ENCODE measurements around the gene EEF2. TPM values are rescaled to one million over a fixed set of nuclear protein-coding genes. Genes with fewer than 3 reads are reported as not detected.
"Not testable (repeated sequence)": the region's sequence is repeated elsewhere in the genome, so short reads cannot be mapped to it uniquely, and the experiment has no call there.

The EEF2 gene
- total RNA-seq, 1 experiment from 2014 or later = 1,124 TPM

DNA sequence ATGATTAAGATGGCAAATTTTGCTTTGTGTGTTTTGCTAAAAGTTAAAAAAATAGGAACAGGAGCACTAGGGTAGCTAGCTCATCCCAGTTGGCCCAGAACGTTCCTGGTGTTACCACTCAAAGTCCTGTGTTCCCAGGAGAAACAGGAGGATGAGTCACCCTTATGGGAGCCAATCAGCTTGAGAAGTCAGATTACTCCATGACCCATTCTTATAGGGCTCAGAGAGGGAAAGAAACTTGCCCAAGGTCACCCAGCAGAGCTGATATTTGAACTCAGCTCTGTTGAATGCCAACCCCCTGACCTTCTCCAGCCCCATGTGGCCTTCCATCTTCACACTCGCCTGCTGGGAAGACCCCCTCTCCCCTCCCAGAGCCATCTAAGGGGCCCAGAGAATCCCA, 39.4 kb downstream of the EEF2 start:
- no peak overlapping the region for H3K27ac ChIP-seq (ENCODE audit: low read length)
- no peak overlapping the region for H3K9ac ChIP-seq (ENCODE audit: low read length)
- no peaks in the 10 kb centered on the region for H3K4me1 ChIP-seq (ENCODE audit: insufficient read depth, low read length)
- intact Hi-C loops (cut with micrococcal nuclease) = no loop called here
- H2AFZ ChIP-seq (ENCODE audit: low read length) = no peak overlapping the region
- TF ChIP-seq EZH2 (IDR thresholded peaks at IDR 0.05; ENCODE audit: low read length, unreplicated experiment) = no peak
- TF ChIP-seq, protein P1, sequence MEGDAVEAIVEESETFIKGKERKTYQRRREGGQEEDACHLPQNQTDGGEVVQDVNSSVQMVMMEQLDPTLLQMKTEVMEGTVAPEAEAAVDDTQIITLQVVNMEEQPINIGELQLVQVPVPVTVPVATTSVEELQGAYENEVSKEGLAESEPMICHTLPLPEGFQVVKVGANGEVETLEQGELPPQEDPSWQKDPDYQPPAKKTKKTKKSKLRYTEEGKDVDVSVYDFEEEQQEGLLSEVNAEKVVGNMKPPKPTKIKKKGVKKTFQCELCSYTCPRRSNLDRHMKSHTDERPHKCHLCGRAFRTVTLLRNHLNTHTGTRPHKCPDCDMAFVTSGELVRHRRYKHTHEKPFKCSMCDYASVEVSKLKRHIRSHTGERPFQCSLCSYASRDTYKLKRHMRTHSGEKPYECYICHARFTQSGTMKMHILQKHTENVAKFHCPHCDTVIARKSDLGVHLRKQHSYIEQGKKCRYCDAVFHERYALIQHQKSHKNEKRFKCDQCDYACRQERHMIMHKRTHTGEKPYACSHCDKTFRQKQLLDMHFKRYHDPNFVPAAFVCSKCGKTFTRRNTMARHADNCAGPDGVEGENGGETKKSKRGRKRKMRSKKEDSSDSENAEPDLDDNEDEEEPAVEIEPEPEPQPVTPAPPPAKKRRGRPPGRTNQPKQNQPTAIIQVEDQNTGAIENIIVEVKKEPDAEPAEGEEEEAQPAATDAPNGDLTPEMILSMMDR (conservative IDR thresholded peaks at IDR 0.05; ENCODE audit: low read depth, low read length) = no peak
- no peak for TF ChIP-seq EZH2phosphoT487 (IDR thresholded peaks at IDR 0.05; ENCODE audit: borderline replicate concordance, low read length)
- no peaks in the 10 kb centered on the region for H3F3A ChIP-seq (ENCODE audit: low read length, unreplicated experiment)
- ChIA-PET POLR2A (ENCODE audit: unreplicated experiment) (no interaction called here), CTCF (no interaction called here)
- ATAC-seq (no peak), DNase-seq (no peak)
- H3K9me3 ChIP-seq (ENCODE audit: low read length) = no peaks in the 10 kb centered on the region
- H4K20me1 ChIP-seq (ENCODE audit: low read length) = no peaks in the 10 kb centered on the region
- H3K9me2 ChIP-seq (replicated peaks; ENCODE audit: low read length) = no peaks in the 10 kb centered on the region
- no peak overlapping the region for H3K4me3 ChIP-seq (ENCODE audit: low read length)
- no peaks in the 10 kb centered on the region for H3K36me3 ChIP-seq (ENCODE audit: low read depth, low read length)
- no peaks in the 10 kb centered on the region for H3K79me2 ChIP-seq (ENCODE audit: low read length)
- no peaks in the 10 kb centered on the region for H3K27me3 ChIP-seq (ENCODE audit: low read length)
- H3K4me2 ChIP-seq (ENCODE audit: low read length) = no peak overlapping the region
- BruUV-seq (replicated peaks) = no TSS peak

GRCh38 chr19:3944018-3944721, 41.1 kb downstream of the EEF2 start:
- POLR2A ChIA-PET (ENCODE audit: unreplicated experiment) = no interaction called here
- no peaks in the 10 kb centered on the region for H4K20me1 ChIP-seq (ENCODE audit: low read length)
- ATAC-seq (no peak), DNase-seq (no peak)
- CTCF ChIA-PET = no interaction called here
- TF ChIP-seq EZH2phosphoT487 (IDR thresholded peaks at IDR 0.05; ENCODE audit: borderline replicate concordance, low read length) (no peak), EZH2 (IDR thresholded peaks at IDR 0.05; ENCODE audit: low read length, unreplicated experiment) (no peak)
- TF ChIP-seq, protein P1 (conservative IDR thresholded peaks at IDR 0.05; ENCODE audit: low read depth, low read length) = no peak
- no peaks in the 10 kb centered on the region for H3K4me1 ChIP-seq (ENCODE audit: insufficient read depth, low read length)
- no peak overlapping the region for H3K9ac ChIP-seq (ENCODE audit: low read length)
- no TSS peak for BruUV-seq (replicated peaks)
- no peak overlapping the region for H3K27ac ChIP-seq (ENCODE audit: low read length)
- H3K9me2 ChIP-seq (replicated peaks; ENCODE audit: low read length) = no peaks in the 10 kb centered on the region
- H3K4me2 ChIP-seq (ENCODE audit: low read length) = no peak overlapping the region
- no peaks in the 10 kb centered on the region for H3K27me3 ChIP-seq (ENCODE audit: low read length)
- intact Hi-C loops (cut with micrococcal nuclease) = no loop called here
- H3K36me3 ChIP-seq (ENCODE audit: low read depth, low read length) = no peaks in the 10 kb centered on the region
- no peak overlapping the region for H2AFZ ChIP-seq (ENCODE audit: low read length)
- no peaks in the 10 kb centered on the region for H3F3A ChIP-seq (ENCODE audit: low read length, unreplicated experiment)
- H3K4me3 ChIP-seq (ENCODE audit: low read length) = no peak overlapping the region
- no peaks in the 10 kb centered on the region for H3K79me2 ChIP-seq (ENCODE audit: low read length)
- H3K9me3 ChIP-seq (ENCODE audit: low read length) = no peaks in the 10 kb centered on the region

DNA sequence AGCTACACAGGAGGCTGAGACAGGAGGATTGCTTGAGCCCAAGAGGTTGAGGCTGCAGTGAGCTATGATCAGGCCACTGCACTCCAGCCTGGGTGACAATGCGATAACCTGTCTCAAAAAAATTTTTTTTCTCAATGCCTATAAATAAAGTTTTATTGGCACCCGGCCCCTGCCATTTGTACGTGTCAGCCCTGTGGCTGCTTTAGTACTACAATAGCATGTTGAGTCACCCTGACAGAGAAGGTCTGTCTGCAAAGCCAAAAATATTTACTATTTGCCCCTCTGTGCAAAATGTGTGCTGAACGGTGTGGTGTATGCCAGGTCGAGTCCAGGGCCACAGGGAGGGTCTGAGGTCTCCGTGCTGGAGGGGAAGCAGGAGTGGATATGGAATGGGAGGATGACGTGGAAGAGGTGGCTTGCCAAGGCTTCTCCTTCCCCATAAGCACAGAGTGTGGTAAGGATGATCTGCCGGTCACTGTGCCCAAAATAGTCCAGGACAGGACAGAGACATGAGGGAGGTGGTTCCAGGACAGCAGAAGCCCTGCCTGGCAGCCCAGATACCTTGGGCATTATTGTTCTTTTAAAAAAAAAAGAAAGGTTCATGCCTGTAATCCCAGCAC, 42.4 kb downstream of the EEF2 start:
- no TSS peak for BruUV-seq (replicated peaks)
- ChIA-PET POLR2A (ENCODE audit: unreplicated experiment) (no interaction called here), CTCF (interaction anchor here (0.6 kb wide), 1 partner anchor 406 kb away, joined by 5 read pairs; no protein-coding TSS in a partner anchor)
- Histone ChIP-seq H4K20me1 (ENCODE audit: low read length) (no peaks in the 10 kb centered on the region), H3K27ac (ENCODE audit: low read length) (no peak overlapping the region), H3K4me1 (ENCODE audit: insufficient read depth, low read length) (no peaks in the 10 kb centered on the region), H3K27me3 (ENCODE audit: low read length) (no peaks in the 10 kb centered on the region), H3F3A (ENCODE audit: low read length, unreplicated experiment) (no peaks in the 10 kb centered on the region), H3K9me2 (replicated peaks; ENCODE audit: low read length) (no peaks in the 10 kb centered on the region), H3K9me3 (ENCODE audit: low read length) (no peaks in the 10 kb centered on the region), H3K4me3 (ENCODE audit: low read length) (no peak overlapping the region), H3K36me3 (ENCODE audit: low read depth, low read length) (no peaks in the 10 kb centered on the region), H3K9ac (ENCODE audit: low read length) (no peak overlapping the region), H3K4me2 (ENCODE audit: low read length) (no peak overlapping the region), H3K79me2 (ENCODE audit: low read length) (no peaks in the 10 kb centered on the region), H2AFZ (ENCODE audit: low read length) (no peak overlapping the region)
- intact Hi-C loops (cut with micrococcal nuclease) = no loop called here
- TF ChIP-seq EZH2 (IDR thresholded peaks at IDR 0.05; ENCODE audit: low read length, unreplicated experiment) (no peak), EZH2phosphoT487 (IDR thresholded peaks at IDR 0.05; ENCODE audit: borderline replicate concordance, low read length) (no peak)
- TF ChIP-seq, protein P1 (conservative IDR thresholded peaks at IDR 0.05; ENCODE audit: low read depth, low read length) = no peak
- DNase-seq (peak; percentile 19), ATAC-seq (no peak)

GRCh38 chr19:3938300-3938950, 46.8 kb downstream of the EEF2 start:
- H3K4me2 ChIP-seq (ENCODE audit: low read length); H4K20me1 ChIP-seq (ENCODE audit: low read length); H3K4me3 ChIP-seq (ENCODE audit: low read length); intact Hi-C loops (cut with micrococcal nuclease); CTCF ChIA-PET; H3K27me3 ChIP-seq (ENCODE audit: low read length); ATAC-seq; H3K9me3 ChIP-seq (ENCODE audit: low read length); H3F3A ChIP-seq (ENCODE audit: low read length, unreplicated experiment); H3K4me1 ChIP-seq (ENCODE audit: insufficient read depth, low read length); H3K36me3 ChIP-seq (ENCODE audit: low read depth, low read length); H3K79me2 ChIP-seq (ENCODE audit: low read length); H3K9ac ChIP-seq (ENCODE audit: low read length); POLR2A ChIA-PET (ENCODE audit: unreplicated experiment); H3K27ac ChIP-seq (ENCODE audit: low read length); BruUV-seq (replicated peaks); H3K9me2 ChIP-seq (replicated peaks; ENCODE audit: low read length); H2AFZ ChIP-seq (ENCODE audit: low read length); DNase-seq: not testable (repeated sequence)

Data from PC-3 (cell line).